ENCODE measurements around the gene E2F8. TPM values are rescaled to one million over a fixed set of nuclear protein-coding genes. Genes with fewer than 3 reads are reported as not detected.

Gene E2F8
- total RNA-seq, 3 donors from 2014 or later, result 1.7 to 10.4 (median 5.1) TPM

- Histone ChIP-seq H3K9me3 (no peaks in the 10 kb centered on the region), H3K4me3 (no peak overlapping the region), H3K36me3 (ENCODE audit: low read depth) (no peaks in the 10 kb centered on the region), H3K4me1 (ENCODE audit: low read depth) (no peaks in the 10 kb centered on the region)
- ATAC-seq (no peak), DNase-seq (no peak)
- intact Hi-C loops (cut with DNase I, micrococcal nuclease), result no loop called here
- no peak for TF ChIP-seq CTCF (IDR thresholded peaks at IDR 0.05)
Observed at GRCh38 chr11:19251577-19251976, 10.8 kb upstream of the E2F8 start.

- Histone ChIP-seq H3K4me3 (no peak overlapping the region), H3K9me3 (no peaks in the 10 kb centered on the region), H3K4me1 (ENCODE audit: low read depth) (peaks cover 17% of the 10 kb centered on the region), H3K36me3 (ENCODE audit: low read depth) (no peaks in the 10 kb centered on the region)
- ATAC-seq, result no peak
- no peak for TF ChIP-seq CTCF (IDR thresholded peaks at IDR 0.05)
- intact Hi-C loops (cut with DNase I, micrococcal nuclease), result no loop called here
- no peak for DNase-seq
Observed at GRCh38 chr11:19246816-19247215, 6.1 kb upstream of the E2F8 start.

GRCh38 chr11:19245351-19245750 is 4.6 kb upstream of the E2F8 start:
- ATAC-seq, result no peak
- Histone ChIP-seq H3K4me1 (ENCODE audit: low read depth) (peaks cover 23% of the 10 kb centered on the region), H3K36me3 (ENCODE audit: low read depth) (no peaks in the 10 kb centered on the region), H3K9me3 (no peaks in the 10 kb centered on the region), H3K4me3 (no peak overlapping the region)
- intact Hi-C loops (cut with DNase I, micrococcal nuclease), result no loop called here
- TF ChIP-seq CTCF (IDR thresholded peaks at IDR 0.05), result no peak
- DNase-seq, result no peak

DNA sequence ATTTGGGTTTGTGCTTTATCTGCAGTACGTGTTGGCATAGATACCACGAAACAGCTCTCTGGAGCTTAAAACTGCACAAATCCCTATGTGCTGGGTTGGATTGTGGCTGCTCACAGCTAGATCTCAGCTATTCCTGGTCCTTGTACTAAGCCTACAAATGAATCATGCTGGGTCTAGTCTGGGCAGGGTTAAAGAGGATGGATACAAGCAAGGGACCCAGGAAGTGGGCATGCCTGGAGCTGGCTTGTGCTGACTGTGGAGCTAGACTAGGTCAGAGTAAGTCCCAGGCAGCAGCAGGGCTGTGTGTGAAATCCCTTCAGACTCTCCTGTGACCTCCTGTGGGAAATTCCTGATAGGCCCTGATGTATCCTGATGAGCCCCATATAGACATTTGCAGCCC is 3.9 kb upstream of the E2F8 start:
- intact Hi-C loops (cut with DNase I, micrococcal nuclease), result no loop called here
- peaks cover 28% of the 10 kb centered on the region for H3K4me1 ChIP-seq (ENCODE audit: low read depth)
- DNase-seq, result no peak

DNA sequence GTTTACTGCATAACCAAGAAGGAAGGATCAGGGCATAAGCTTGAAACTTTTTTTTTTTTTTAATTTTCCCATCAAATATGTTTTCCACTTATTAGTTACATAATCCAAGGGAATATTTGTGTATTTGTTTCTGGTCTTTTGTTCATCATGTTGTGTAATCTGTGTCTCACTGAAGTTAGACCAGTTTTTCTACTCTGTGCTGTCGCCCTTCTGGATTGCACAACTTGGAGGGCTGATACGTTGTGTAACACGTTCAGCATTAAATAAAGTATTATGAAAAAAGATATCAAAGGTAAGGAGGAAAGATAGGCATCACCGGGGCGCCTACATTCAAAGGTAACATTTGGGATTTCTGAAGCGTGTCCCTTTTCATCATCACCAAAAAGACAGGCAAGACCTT is 3.3 kb upstream of the E2F8 start:
- ATAC-seq, result no peak
- Histone ChIP-seq H3K36me3 (ENCODE audit: low read depth) (no peaks in the 10 kb centered on the region), H3K9me3 (no peaks in the 10 kb centered on the region), H3K4me3 (no peak overlapping the region), H3K4me1 (ENCODE audit: low read depth) (peaks cover 28% of the 10 kb centered on the region)
- intact Hi-C loops (cut with DNase I, micrococcal nuclease), result no loop called here
- DNase-seq, result peak in 1 of 3 donors; percentile 38
- TF ChIP-seq CTCF (IDR thresholded peaks at IDR 0.05), result no peak

More for the DNA sequence above, 3.9 kb upstream of the E2F8 start:
- no peak for TF ChIP-seq CTCF (IDR thresholded peaks at IDR 0.05)
- ATAC-seq, result peak; percentile 2
- Histone ChIP-seq H3K36me3 (ENCODE audit: low read depth) (no peaks in the 10 kb centered on the region), H3K4me3 (no peak overlapping the region), H3K9me3 (no peaks in the 10 kb centered on the region)

DNA sequence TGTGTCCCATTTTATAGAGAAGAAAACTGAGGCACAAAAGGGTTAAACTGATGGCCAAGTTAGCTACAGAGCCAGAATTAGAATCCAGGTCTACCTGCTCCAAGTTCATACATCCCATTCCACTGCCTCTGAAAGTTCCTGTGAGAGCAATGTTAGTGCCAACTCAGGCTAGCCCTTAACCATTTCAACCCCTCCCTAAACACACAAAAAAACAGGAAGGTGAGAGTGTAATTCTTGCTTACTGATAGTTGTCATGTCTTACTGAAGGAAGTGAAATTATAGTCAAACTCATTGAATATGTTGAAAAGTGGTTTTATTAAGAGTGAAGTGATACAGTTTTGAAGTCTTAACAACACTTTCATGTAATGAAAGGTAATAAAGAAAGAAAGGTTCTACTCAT is 2.9 kb upstream of the E2F8 start:
- no peaks in the 10 kb centered on the region for H3K36me3 ChIP-seq (ENCODE audit: low read depth)
- intact Hi-C loops (cut with DNase I, micrococcal nuclease), result no loop called here
- no peak for TF ChIP-seq CTCF (IDR thresholded peaks at IDR 0.05)
- no peak for ATAC-seq
- no peak for DNase-seq
- H3K4me1 ChIP-seq (ENCODE audit: low read depth), result peaks cover 28% of the 10 kb centered on the region
- H3K9me3 ChIP-seq, result no peaks in the 10 kb centered on the region
- no peak overlapping the region for H3K4me3 ChIP-seq

All from mucosa of descending colon (tissue), 3 donors.